Urinary bladder (tissue), 4 donors: ENCODE data around the gene DBF4. TPM values are rescaled to one million over a fixed set of nuclear protein-coding genes. Genes with fewer than 3 reads are reported as not detected.
"Not testable (repeated sequence)": the region's sequence is repeated elsewhere in the genome, so short reads cannot be mapped to it uniquely, and the experiment has no call there.

Experiments
- DNase-seq: peaks from one replicate; pipeline ENCODE4 v3.0.0-alpha.2; 2015; ENCODE audit errors: extremely low spot score
- H3K27ac ChIP-seq: one replicate; pipeline ENCODE4 v1.5.1; 2013; ENCODE audit warnings: low read depth, mild to moderate bottlenecking, moderate library complexity
- H3K36me3 ChIP-seq: one replicate; pipeline ENCODE4 v1.6.1; 2013; ENCODE audit warnings: mild to moderate bottlenecking, moderate library complexity; ENCODE audit not compliant: insufficient read depth
- H3K4me1 ChIP-seq: one replicate; pipeline ENCODE4 v1.6.1; 2013; ENCODE audit warnings: mild to moderate bottlenecking, moderate library complexity; ENCODE audit not compliant: insufficient read depth
- H3K4me3 ChIP-seq: one replicate; pipeline ENCODE4 v1.5.1; 2013; ENCODE audit warnings: low read depth, low read length
- WGBS: extraction: QIAGEN DNeasy Blood & Tissue Kit; methylation state at CpG from one replicate; pipeline ENCODE4 v1.1.7; 2013; 5-methylcytosine and 5-hydroxymethylcytosine counted together
- polyA plus RNA-seq: library from polyadenylated mRNA; stranded (reverse); fragments of 200-250 nt; gene quantifications from one replicate; pipeline ENCODE4 v1.2.3, GENCODE V29; 2013
- total RNA-seq: library from RNA; depleted of rRNA; stranded (reverse); fragments of >200 nt; gene quantifications from one replicate; pipeline ENCODE4 v1.2.3, GENCODE V29; 2014
- donor health status: healthy with polysubstance abuse.
- donor health status: healthy.

Gene DBF4
- total and polyA plus RNA-seq, 2 donors, result 4.5 to 17.3 TPM

- H3K4me1 ChIP-seq, DNase-seq, H3K27ac ChIP-seq, H3K4me3 ChIP-seq, H3K36me3 ChIP-seq: not testable (repeated sequence)
- 97% methylated on average over 10 of the region's 10 CpGs for WGBS
These were observed 3.0 kb upstream of the DBF4 start for GRCh38 chr7:87873328-87873727.

- no peak overlapping the region for H3K27ac ChIP-seq
These were observed 2.2 kb upstream of the DBF4 start for GRCh38 chr7:87874066-87874465.

GRCh38 chr7:87875151-87876039 is 898 bp upstream of the DBF4 start:
- H3K4me3 ChIP-seq, result peak overlapping the region; percentile 84
- H3K36me3 ChIP-seq, result no peaks in the 10 kb centered on the region
- DNase-seq, result no peak
- peak overlapping the region; percentile 92 for H3K27ac ChIP-seq
- 4% methylated on average over 35 of the region's 35 CpGs for WGBS
- H3K4me1 ChIP-seq, result no peaks in the 10 kb centered on the region

More at GRCh38 chr7:87874066-87874465, 2.2 kb upstream of the DBF4 start:
- no peak overlapping the region for H3K4me3 ChIP-seq
- no peak for DNase-seq
- 66% methylated on average over 4 of the region's 4 CpGs for WGBS
- no peaks in the 10 kb centered on the region for H3K36me3 ChIP-seq
- H3K4me1 ChIP-seq, result no peaks in the 10 kb centered on the region

GRCh38 chr7:87876869-87877234 is 559 bp downstream of the DBF4 start:
- Histone ChIP-seq H3K4me3 (peak overlapping the region; percentile 84), H3K36me3 (no peaks in the 10 kb centered on the region), H3K4me1 (no peaks in the 10 kb centered on the region), H3K27ac (peak overlapping the region; percentile 89)
- DNase-seq, result no peak
- under 1% methylated on average over 27 of the region's 27 CpGs for WGBS

GRCh38 chr7:87877366-87878040 is 1.2 kb downstream of the DBF4 start:
- H3K27ac ChIP-seq, result no peak overlapping the region
- H3K36me3 ChIP-seq, result no peaks in the 10 kb centered on the region
- DNase-seq, result no peak
- WGBS, result 5% methylated on average over 10 of the region's 10 CpGs
- H3K4me1 ChIP-seq, result no peaks in the 10 kb centered on the region
- H3K4me3 ChIP-seq, result peak overlapping the region; percentile 84

GRCh38 chr7:87878208-87878735 is 2.0 kb downstream of the DBF4 start:
- Histone ChIP-seq H3K4me3 (no peak overlapping the region), H3K36me3 (no peaks in the 10 kb centered on the region), H3K4me1 (no peaks in the 10 kb centered on the region), H3K27ac (no peak overlapping the region)
- WGBS, result 52% methylated on average over 3 of the region's 3 CpGs
- no peak for DNase-seq

GRCh38 chr7:87882151-87882937 is 6.1 kb downstream of the DBF4 start:
- WGBS, result 94% methylated on average over 4 of the region's 4 CpGs
- no peak for DNase-seq

DNA sequence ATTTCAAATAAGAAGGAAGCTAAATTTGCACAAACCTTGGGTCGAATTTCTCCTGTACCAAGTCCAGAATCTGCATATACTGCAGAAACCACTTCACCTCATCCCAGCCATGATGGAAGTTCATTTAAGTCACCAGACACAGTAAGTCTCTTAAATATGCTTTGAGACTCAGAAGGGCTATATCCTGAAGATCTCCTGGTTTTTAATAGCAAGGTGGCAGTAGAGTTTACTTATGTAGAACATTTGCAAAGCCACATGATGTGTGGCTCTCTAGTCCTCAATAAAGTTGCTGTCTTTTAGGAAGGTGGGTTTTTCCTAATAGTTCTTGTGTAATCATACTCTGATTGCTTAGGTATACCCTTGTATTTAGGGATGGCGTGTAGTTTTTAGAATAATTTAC is 8.7 kb downstream of the DBF4 start:
- Histone ChIP-seq H3K4me1 (no peaks in the 10 kb centered on the region), H3K36me3 (peaks cover 2% of the 10 kb centered on the region), H3K4me3 (no peak overlapping the region), H3K27ac (no peak overlapping the region)
- WGBS, result 96% methylated on average over 2 of the region's 2 CpGs
- no peak for DNase-seq

More at GRCh38 chr7:87882151-87882937, 6.1 kb downstream of the DBF4 start:
- no peaks in the 10 kb centered on the region for H3K4me1 ChIP-seq
- H3K4me3 ChIP-seq, result no peak overlapping the region
- no peaks in the 10 kb centered on the region for H3K36me3 ChIP-seq
- no peak overlapping the region for H3K27ac ChIP-seq

GRCh38 chr7:87886875-87887274 is 10.6 kb downstream of the DBF4 start:
- no peak for DNase-seq
- H3K27ac ChIP-seq, result no peak overlapping the region
- no peak overlapping the region for H3K4me3 ChIP-seq
- peaks cover 2% of the 10 kb centered on the region for H3K36me3 ChIP-seq
- no peaks in the 10 kb centered on the region for H3K4me1 ChIP-seq

- no peak overlapping the region for H3K4me3 ChIP-seq
- no peaks in the 10 kb centered on the region for H3K36me3 ChIP-seq
- H3K27ac ChIP-seq, result no peak overlapping the region
- 92% methylated on average over 2 of the region's 2 CpGs for WGBS
- no peak for DNase-seq
- H3K4me1 ChIP-seq, result no peaks in the 10 kb centered on the region
These were observed 19.1 kb downstream of the DBF4 start for GRCh38 chr7:87895363-87895762.

DNA sequence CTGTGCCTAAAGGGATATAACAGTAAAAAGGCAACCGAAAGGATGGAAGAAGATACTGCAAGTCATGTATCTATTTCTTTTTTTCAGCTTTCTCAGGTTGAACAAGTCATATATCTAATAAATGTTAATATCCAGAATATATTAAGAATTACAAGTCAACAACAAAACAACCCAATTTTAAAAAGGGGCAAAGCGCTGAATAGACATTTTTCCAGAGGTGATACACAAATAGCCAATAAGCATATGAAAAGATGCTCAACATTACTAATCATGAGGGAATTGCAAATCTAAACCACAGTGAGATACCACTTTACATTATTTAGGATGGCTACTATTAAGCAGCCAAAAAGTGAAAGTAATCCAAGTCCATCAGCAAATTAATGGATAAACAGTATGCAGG is 23.0 kb downstream of the DBF4 start:
- no peaks in the 10 kb centered on the region for H3K36me3 ChIP-seq
- DNase-seq, result no peak
- H3K4me1 ChIP-seq, result no peaks in the 10 kb centered on the region
- whole genome bisulfite sequencing, result 98% methylated on average over 2 of the region's 2 CpGs
- H3K27ac ChIP-seq, result no peak overlapping the region
- no peak overlapping the region for H3K4me3 ChIP-seq

- H3K27ac ChIP-seq, H3K4me3 ChIP-seq, H3K36me3 ChIP-seq, H3K4me1 ChIP-seq, DNase-seq: not testable (repeated sequence)
- WGBS, result 94% methylated on average over 3 of the region's 3 CpGs
These were observed 31.0 kb downstream of the DBF4 start for GRCh38 chr7:87907136-87907906.

DNA sequence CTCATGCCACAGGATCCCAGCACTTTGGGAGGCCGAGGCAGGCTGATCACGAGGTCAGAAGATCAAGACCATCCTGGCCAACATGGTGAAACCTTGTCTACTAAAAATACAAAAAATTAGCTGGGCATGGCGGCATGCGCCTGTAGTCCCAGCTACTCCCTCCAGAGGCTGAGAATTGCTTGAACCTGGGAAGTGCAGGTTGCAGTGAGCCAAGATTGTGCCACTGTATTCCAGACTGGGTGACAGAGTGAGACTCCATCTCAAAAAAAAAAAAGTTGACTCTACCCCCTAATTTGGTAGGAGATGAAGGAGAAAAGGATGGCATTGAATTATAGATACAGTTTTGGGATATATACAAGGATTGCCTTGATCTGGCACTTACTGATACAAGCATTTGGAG is 32.5 kb downstream of the DBF4 start:
- not testable (repeated sequence) for H3K27ac ChIP-seq, DNase-seq, H3K4me1 ChIP-seq, H3K36me3 ChIP-seq, H3K4me3 ChIP-seq
- WGBS, result 97% methylated on average over 4 of the region's 4 CpGs
